Peyer's patch (tissue), 4 donors: ENCODE results near the gene ETHE1.

Source experiments
- POLR2A ChIP-seq, 2 donors: fragments of 450-650 bp; IDR thresholded peaks; one replicate each; pipeline ENCODE4 v1.5.1; 2017; ENCODE audit warnings: antibody characterized with exemption in 2 of 2, mild to moderate bottlenecking in 2 of 2, moderate library complexity in 2 of 2
- TF ChIP-seq, protein P1 (sequence below), 6 experiments: fragments of 450-650 bp in 4 of 6; fragments of 200-600 bp in 2 of 6; sonication (generic) in 1 of 6; IDR thresholded peaks; one replicate each; pipeline ENCODE4 v1.5.1; 2017 to 2019; ENCODE audit warnings: antibody characterized with exemption in 6 of 6, mild to moderate bottlenecking in 3 of 6, moderate library complexity in 1 of 6

DNA sequence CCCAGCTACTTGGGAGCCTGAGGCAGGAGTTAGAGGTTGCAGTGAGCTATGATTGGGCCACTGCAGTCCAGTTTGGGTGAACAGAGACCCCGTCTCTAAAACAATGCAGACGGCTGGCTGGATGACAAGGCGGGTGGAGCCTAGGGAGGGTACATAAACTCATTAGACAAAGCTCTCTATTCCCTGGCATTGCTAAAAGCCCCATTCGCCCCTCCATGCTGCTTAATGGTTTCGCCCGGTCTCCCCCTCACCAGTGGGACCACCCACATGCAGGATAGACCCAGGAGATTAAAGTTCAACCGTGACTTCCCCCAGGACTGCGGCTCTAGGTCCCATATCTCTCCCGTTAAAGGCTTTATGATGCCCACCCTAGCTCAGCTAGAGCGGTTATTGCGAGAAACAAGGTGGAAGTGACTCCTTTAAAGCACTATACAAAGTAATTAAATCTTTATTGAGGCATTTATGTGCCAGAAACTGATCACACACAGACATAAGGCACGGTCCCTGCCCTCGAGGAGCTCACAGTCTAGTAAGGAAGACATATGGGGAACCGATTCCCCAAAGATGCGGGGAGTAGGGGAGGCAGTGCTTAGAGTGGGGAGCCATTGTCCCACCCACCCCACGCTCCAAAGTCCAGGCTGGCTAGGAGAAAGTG lies 66.5 kb downstream of the ETHE1 start:
- TF ChIP-seq POLR2A (IDR thresholded peaks at IDR 0.05): no peak
- TF ChIP-seq, protein P1, sequence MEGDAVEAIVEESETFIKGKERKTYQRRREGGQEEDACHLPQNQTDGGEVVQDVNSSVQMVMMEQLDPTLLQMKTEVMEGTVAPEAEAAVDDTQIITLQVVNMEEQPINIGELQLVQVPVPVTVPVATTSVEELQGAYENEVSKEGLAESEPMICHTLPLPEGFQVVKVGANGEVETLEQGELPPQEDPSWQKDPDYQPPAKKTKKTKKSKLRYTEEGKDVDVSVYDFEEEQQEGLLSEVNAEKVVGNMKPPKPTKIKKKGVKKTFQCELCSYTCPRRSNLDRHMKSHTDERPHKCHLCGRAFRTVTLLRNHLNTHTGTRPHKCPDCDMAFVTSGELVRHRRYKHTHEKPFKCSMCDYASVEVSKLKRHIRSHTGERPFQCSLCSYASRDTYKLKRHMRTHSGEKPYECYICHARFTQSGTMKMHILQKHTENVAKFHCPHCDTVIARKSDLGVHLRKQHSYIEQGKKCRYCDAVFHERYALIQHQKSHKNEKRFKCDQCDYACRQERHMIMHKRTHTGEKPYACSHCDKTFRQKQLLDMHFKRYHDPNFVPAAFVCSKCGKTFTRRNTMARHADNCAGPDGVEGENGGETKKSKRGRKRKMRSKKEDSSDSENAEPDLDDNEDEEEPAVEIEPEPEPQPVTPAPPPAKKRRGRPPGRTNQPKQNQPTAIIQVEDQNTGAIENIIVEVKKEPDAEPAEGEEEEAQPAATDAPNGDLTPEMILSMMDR (IDR thresholded peaks at IDR 0.05): no peak
